Measurements from ENCODE around the gene PPP1R14B.
A peak's percentile ranks its signal among the peaks of the same experiment; 100 is the strongest.

The PPP1R14B gene

DNA sequence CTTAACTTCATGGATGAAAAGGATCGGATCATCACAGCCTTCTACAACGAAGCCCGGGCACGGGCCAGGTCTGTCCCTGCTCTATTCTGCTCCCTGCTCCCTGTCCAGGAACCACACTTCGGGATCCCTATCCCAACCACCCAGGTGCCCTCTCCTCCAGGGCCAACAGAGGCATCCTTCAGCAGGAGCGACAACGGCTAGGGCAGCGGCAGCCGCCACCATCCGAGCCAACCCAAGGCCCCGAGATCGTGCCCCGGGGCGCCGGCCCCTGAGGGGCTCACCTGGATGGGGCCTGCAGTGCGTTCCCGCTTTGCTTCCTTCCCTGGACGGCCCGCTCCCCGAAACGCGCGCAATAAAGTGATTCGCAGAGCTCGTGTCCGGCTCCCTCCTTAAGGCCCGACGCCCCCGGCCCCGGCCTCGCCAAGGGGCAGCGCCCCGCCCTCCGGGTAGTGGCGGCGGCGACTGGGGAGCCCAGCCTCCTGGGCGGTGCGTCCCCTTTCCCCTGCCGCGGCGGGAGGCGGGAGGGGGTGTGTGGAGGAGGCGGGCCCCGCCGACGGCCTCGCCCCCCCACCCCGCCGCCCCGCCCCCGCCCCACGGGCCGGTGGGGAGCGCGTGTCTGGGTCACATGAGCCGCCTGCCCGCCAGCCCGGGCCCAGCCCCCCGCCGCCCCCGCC lies 12.7 kb downstream of the PPP1R14B start, which contains the start of gene VEGFB:
TSS of gene VEGFB (plus strand) at position 672 of the 674 bp plus-strand sequence. CDS start 250 bp downstream, outside the sequence.
- Histone ChIP-seq H3K9me3 (ENCODE audit: low read depth, low read length) (no peaks in the 10 kb centered on the region), H3K4me3 (peak within 1 kb of the TSS; percentile 83), H3K9ac (ENCODE audit: insufficient read length) (peak within 1 kb of the TSS; percentile 68), H3K36me3 (ENCODE audit: insufficient read depth, low read length) (peaks cover 5% of the 10 kb centered on the region; the same call in 1 of the 2 replicates), H3K27ac (no peak within 1 kb of the TSS; the same call in 1 of the 2 replicates)
- no peak for TF ChIP-seq FOXP2 (optimal IDR thresholded peaks at IDR 0.05; ENCODE audit: control extremely low read depth, extremely low read length, insufficient read depth)
- TF ChIP-seq EZH2 (IDR thresholded peaks at IDR 0.05), result no peak
- TF ChIP-seq POLR2AphosphoS5 (IDR thresholded peaks at IDR 0.05; ENCODE audit: borderline replicate concordance, low read depth, low read length), result peak; percentile 36; the same call in 1 of the 2 replicates
- no peak for DNase-seq (ENCODE audit: low read depth, low spot score)

DNA sequence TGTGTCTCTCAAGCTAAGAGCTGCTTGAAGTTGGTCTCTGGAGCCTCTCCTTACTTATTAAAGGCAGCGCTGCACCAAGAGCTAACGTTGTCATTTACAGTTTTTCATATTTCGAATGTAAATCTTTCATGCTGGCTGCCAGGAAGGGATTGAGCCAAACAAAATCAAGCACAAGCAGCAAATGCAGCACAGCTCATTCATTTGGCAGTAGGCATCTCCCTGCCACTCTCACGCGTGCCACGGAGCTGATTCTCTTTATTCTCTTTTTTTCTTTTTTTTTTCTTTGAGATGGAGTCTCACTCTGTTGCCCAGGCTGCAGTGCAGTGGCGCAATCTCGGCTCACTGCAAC lies 13.8 kb downstream of the PPP1R14B start:
- Histone ChIP-seq H3K36me3 (ENCODE audit: insufficient read depth, low read length) (peaks cover 5% of the 10 kb centered on the region; the same call in 1 of the 2 replicates), H3K9me3 (ENCODE audit: low read depth, low read length) (no peaks in the 10 kb centered on the region), H3K9ac (ENCODE audit: insufficient read length) (no peak overlapping the region), H3K27ac (no peak overlapping the region; the same call in 1 of the 2 replicates), H3K4me3 (no peak overlapping the region)
- no peak for DNase-seq (ENCODE audit: low read depth, low spot score)
- no peak for TF ChIP-seq EZH2 (IDR thresholded peaks at IDR 0.05)
- TF ChIP-seq FOXP2 (optimal IDR thresholded peaks at IDR 0.05; ENCODE audit: control extremely low read depth, extremely low read length, insufficient read depth), result no peak
- no peak for TF ChIP-seq POLR2AphosphoS5 (IDR thresholded peaks at IDR 0.05; ENCODE audit: borderline replicate concordance, low read depth, low read length)

DNA sequence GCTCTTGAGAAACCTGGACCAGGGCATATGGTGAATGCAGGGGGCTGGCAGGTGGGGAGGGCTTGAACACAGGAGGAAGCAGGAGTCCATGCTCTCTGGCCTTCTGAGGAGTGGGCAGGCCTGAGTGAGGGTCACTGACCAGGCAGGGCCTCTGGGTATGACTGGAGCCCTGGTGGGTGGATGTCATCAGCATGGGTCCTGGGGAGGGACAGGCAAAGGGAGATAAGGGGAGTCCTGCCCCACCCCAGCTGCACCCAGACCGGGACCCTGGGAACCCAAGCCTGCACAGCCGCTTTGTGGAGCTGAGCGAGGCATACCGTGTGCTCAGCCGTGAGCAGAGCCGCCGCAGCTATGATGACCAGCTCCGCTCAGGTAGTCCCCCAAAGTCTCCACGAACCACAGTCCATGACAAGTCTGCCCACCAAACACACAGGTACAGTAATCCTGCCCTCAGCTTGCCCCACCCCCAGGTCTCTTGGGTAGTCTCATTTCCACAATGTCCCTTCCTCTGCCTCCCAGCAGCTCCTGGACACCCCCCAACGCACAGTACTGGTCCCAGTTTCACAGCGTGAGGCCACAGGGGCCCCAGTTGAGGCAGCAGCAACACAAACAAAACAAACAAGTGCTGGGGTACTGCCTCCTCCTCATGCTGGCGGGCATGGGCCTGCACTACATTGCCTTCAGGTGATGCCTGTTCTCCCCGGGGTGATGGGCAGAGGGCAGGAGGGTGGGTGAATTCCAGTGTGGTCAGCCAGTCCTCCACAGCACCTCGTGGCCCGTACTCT lies 14.4 kb downstream of the PPP1R14B start:
- H3K9ac ChIP-seq (ENCODE audit: insufficient read length), result no peak overlapping the region
- H3K27ac ChIP-seq, result no peak overlapping the region; the same call in 1 of the 2 replicates
- H3K36me3 ChIP-seq (ENCODE audit: insufficient read depth, low read length), result peaks cover 2% of the 10 kb centered on the region; the same call in 1 of the 2 replicates
- TF ChIP-seq FOXP2 (optimal IDR thresholded peaks at IDR 0.05; ENCODE audit: control extremely low read depth, extremely low read length, insufficient read depth) (no peak), EZH2 (IDR thresholded peaks at IDR 0.05) (no peak), POLR2AphosphoS5 (IDR thresholded peaks at IDR 0.05; ENCODE audit: borderline replicate concordance, low read depth, low read length) (no peak)
- no peak overlapping the region for H3K4me3 ChIP-seq
- DNase-seq (ENCODE audit: low read depth, low spot score), result no peak
- no peaks in the 10 kb centered on the region for H3K9me3 ChIP-seq (ENCODE audit: low read depth, low read length)

DNA sequence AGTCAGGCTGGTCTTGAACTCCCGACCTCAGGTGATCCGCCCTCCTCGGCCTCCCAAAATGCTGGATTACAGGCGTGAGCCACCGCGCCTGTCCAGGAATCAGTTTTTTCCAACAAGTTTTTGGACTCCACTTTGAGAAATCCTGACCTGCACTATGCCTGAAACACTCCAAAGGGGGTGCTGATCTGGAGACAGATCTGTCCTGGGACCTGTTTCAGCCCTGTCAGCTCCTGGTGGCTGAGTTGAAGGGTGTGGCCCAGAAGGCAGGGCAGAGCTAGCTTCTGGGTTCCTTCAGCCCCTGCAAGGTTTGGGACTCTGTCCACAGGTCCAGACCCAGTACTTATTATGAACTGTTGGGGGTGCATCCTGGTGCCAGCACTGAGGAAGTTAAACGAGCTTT lies 15.2 kb downstream of the PPP1R14B start:
- DNase-seq (ENCODE audit: low read depth, low spot score), result no peak
- TF ChIP-seq EZH2 (IDR thresholded peaks at IDR 0.05), result no peak
- Histone ChIP-seq H3K36me3 (ENCODE audit: insufficient read depth, low read length) (no peaks in the 10 kb centered on the region), H3K4me3 (no peak overlapping the region), H3K27ac (no peak overlapping the region), H3K9ac (ENCODE audit: insufficient read length) (no peak overlapping the region), H3K9me3 (ENCODE audit: low read depth, low read length) (no peaks in the 10 kb centered on the region)

DNA sequence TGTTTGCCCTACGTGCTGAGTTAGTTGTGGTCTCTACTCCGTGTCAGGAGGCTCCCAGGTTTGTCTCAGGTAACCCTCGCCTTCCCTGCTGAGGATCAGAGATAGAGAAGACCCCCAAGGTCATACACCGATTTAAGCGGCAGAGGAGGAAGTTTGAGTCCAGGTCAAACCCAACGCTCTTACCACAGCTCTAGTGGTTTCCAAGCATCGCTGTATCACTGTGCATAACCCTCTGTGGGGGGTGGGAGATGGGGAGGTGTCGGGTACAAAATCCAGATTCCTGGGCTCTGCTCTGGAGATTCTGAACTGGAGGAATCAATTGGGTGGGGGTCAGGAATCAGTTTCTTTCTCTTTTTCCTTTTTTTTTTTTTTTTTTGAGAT lies 15.8 kb downstream of the PPP1R14B start:
- Histone ChIP-seq H3K4me3 (peak overlapping the region; percentile 94), H3K9me3 (ENCODE audit: low read depth, low read length) (no peaks in the 10 kb centered on the region), H3K27ac (0 out of 2 replicates have a peak overlapping the region, but pooled peaks have one; percentile 50), H3K9ac (ENCODE audit: insufficient read length) (peak overlapping the region; percentile 71), H3K36me3 (ENCODE audit: insufficient read depth, low read length) (no peaks in the 10 kb centered on the region)
- no peak for DNase-seq (ENCODE audit: low read depth, low spot score)
- no peak for TF ChIP-seq FOXP2 (optimal IDR thresholded peaks at IDR 0.05; ENCODE audit: control extremely low read depth, extremely low read length, insufficient read depth)
- TF ChIP-seq POLR2AphosphoS5 (IDR thresholded peaks at IDR 0.05; ENCODE audit: borderline replicate concordance, low read depth, low read length), result no peak
- no peak for TF ChIP-seq EZH2 (IDR thresholded peaks at IDR 0.05)

DNA sequence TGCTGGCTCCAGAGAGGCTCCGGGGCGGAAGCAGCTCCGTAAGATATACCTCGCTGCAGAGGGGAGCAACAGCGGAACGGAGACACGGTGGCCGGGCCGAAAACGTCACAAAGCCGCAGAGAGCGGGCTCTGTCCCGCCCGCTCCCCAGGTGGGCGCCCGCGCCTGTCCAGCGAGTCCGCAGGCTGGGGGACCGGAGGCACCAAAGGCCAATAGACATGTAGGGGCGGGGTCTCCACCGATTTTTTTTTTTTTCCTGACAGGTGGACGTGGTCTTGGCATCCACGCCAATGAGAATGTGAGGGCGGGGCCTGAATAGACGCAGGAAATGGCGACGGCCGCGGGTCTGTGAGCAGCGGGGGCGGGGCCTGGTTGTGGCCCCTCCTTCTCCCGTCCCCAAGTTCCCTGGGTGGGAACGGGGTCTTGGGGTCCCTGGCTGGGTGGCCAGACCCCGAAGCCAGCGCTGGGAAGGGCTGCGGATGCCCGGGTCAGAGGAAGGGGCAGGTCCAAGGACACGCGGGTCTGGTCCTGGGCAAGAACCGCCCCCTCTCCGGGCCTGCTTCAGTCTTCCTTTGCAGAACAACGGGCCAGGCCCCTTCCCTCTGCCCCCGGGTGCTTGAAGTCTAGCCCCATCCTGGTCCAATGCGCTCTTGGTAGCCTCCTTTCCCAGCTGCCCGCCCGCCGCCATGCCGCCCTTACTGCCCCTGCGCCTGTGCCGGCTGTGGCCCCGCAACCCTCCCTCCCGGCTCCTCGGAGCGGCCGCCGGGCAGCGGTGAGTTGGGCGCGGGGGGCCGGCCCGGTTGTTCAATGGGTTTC lies 16.4 kb downstream of the PPP1R14B start, which contains the start of gene DNAJC4:
TSS of gene DNAJC4 (plus strand) at position 378 of the 814 bp plus-strand sequence. CDS start at position 685, 307 bp downstream.
- H3K9ac ChIP-seq (ENCODE audit: insufficient read length), result peak within 1 kb of the TSS; percentile 71
- H3K27ac ChIP-seq, result peak within 1 kb of the TSS; percentile 50; the same call in 1 of the 2 replicates
- TF ChIP-seq EZH2 (IDR thresholded peaks at IDR 0.05) (no peak), FOXP2 (optimal IDR thresholded peaks at IDR 0.05; ENCODE audit: control extremely low read depth, extremely low read length, insufficient read depth) (no peak), POLR2AphosphoS5 (IDR thresholded peaks at IDR 0.05; ENCODE audit: borderline replicate concordance, low read depth, low read length) (peak; percentile 78)
- peak; percentile 47 for DNase-seq (ENCODE audit: low read depth, low spot score)
- H3K36me3 ChIP-seq (ENCODE audit: insufficient read depth, low read length), result no peaks in the 10 kb centered on the region
- peak within 1 kb of the TSS; percentile 94 for H3K4me3 ChIP-seq
- H3K9me3 ChIP-seq (ENCODE audit: low read depth, low read length), result no peaks in the 10 kb centered on the region

DNA sequence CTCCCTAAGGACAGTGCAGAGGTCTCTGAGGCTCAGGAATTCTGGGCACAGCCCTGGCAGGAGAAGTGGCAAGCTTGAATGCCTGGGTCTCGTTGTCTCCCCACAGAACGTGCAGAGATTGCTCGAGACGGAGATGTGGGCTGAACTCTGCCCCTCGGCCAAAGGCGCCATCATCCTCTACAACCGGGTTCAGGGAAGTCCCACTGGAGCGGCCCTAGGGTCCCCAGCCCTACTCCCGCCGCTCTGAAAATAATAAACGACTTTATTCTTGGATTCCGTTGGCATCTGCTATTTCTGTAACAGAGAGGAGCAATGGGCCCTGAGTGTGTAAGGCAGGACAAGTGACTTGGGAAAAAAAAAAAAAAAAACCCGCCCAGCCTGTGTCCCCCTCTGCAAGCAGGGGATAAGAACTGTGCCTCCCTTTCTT lies 17.0 kb downstream of the PPP1R14B start:
- peak overlapping the region; percentile 94 for H3K4me3 ChIP-seq
- no peak for DNase-seq (ENCODE audit: low read depth, low spot score)
- no peaks in the 10 kb centered on the region for H3K9me3 ChIP-seq (ENCODE audit: low read depth, low read length)
- no peaks in the 10 kb centered on the region for H3K36me3 ChIP-seq (ENCODE audit: insufficient read depth, low read length)
- no peak for TF ChIP-seq POLR2AphosphoS5 (IDR thresholded peaks at IDR 0.05; ENCODE audit: borderline replicate concordance, low read depth, low read length)
- TF ChIP-seq EZH2 (IDR thresholded peaks at IDR 0.05), result no peak
- TF ChIP-seq FOXP2 (optimal IDR thresholded peaks at IDR 0.05; ENCODE audit: control extremely low read depth, extremely low read length, insufficient read depth), result no peak
- peak overlapping the region; percentile 71 for H3K9ac ChIP-seq (ENCODE audit: insufficient read length)
- peak overlapping the region; percentile 50; the same call in 1 of the 2 replicates for H3K27ac ChIP-seq
